K562 (cell line): ENCODE data around the gene FAM174B. TPM values are rescaled to one million over a fixed set of nuclear protein-coding genes. Genes with fewer than 3 reads are reported as not detected.

Experiments
- ATAC-seq: fragments of 200-7000 bp; cut with Tn5 transposase; 3 replicates; pipeline ENCODE4 v1.9.1; 2020; ENCODE audit warnings: moderate library complexity
- BruUV-seq: library from RNA; stranded (reverse); fragments of 400-500 nt; replicated peaks from 2 replicates; lab custom pipeline; 2021; lab: Mats Ljungman, UMichigan
- CTCF ChIA-PET: fragments of 300-600 bp; formaldehyde crosslinking; extraction: SDS; loops from one replicate; lab custom pipeline; 2021; ENCODE audit warnings: low intra/inter-chr PET ratio; lab: Yijun Ruan, JAX
- POLR2A ChIA-PET: fragments of 300-600, 350-650 bp; sonication (Branson Sonifier 250); formaldehyde crosslinking; extraction: SDS; loops from one replicate; lab custom pipeline; 2021; ENCODE audit warnings: antibody characterized with exemption, inconsistent platforms; lab: Yijun Ruan, JAX
- DNase-seq, 4 experiments: peaks; one replicate each; pipeline versions ENCODE4 v3.0.0 to v3.0.0-alpha.2; 2011 to 2018; ENCODE audit warnings: low spot score in 3 of 4, mixed read lengths in 3 of 4; ENCODE audit errors: extremely low read depth in 1 of 4
- FAIRE-seq: peaks from 2 replicates; lab custom pipeline; 2011; peaks lifted over from hg19 to GRCh38; lab: Jason Lieb, UNC
- H2AFZ ChIP-seq: 2 replicates; pipeline ENCODE4 v1.6.0; 2011; ENCODE audit warnings: low read depth, low read length, control low read depth, inconsistent platforms
- H3K27ac ChIP-seq: fragments of 200-600 bp; 3 replicates; pipeline ENCODE4 v1.8.0; 2011; ENCODE audit warnings: low read depth, mild to moderate bottlenecking, control low read depth, inconsistent platforms, low read length, moderate library complexity, mixed read lengths; ENCODE audit errors: extremely low read depth
- H3K27me3 ChIP-seq, 2 experiments: fragments of 300-600 bp in 1 of 2; 2 replicates in 1 of 2; 3 replicates in 1 of 2; pipeline versions ENCODE4 v1.6.0 to v1.8.0; 2011; ENCODE audit warnings: inconsistent platforms in 2 of 2, low read length in 2 of 2, mild to moderate bottlenecking in 1 of 2, mixed read lengths in 1 of 2, moderate library complexity in 1 of 2; ENCODE audit not compliant: control insufficient read depth in 2 of 2, insufficient read depth in 2 of 2
- H3K36me3 ChIP-seq: fragments of 300-600 bp; 3 replicates; pipeline ENCODE4 v1.8.0; 2011; ENCODE audit warnings: mild to moderate bottlenecking, low read length, inconsistent platforms; ENCODE audit not compliant: control insufficient read depth, insufficient read depth
- H3K4me1 ChIP-seq, 2 experiments: fragments of 200-600 bp in 1 of 2; replicated peaks in 1 of 2; 2 replicates in 1 of 2; 3 replicates in 1 of 2; pipeline versions ENCODE4 v1.5.1 to v1.8.0; 2011; ENCODE audit warnings: inconsistent platforms in 2 of 2, low read length in 2 of 2, mild to moderate bottlenecking in 1 of 2, mixed read lengths in 1 of 2, moderate library complexity in 1 of 2; ENCODE audit not compliant: control insufficient read depth in 2 of 2, insufficient read depth in 2 of 2
- H3K4me2 ChIP-seq: 2 replicates; pipeline ENCODE4 v1.6.1; 2011; ENCODE audit warnings: low read length, control low read depth, inconsistent platforms, mixed read lengths; ENCODE audit not compliant: insufficient read depth
- H3K4me3 ChIP-seq: fragments of 200-600 bp; sonication (generic), shearing (Covaris generic); 2 replicates; pipeline ENCODE4 v1.5.1; 2016; ENCODE audit warnings: control low read depth, inconsistent platforms
- H3K79me2 ChIP-seq: fragments of 200-600 bp; 3 replicates; pipeline ENCODE4 v1.8.0; 2011; ENCODE audit warnings: low read length, inconsistent platforms; ENCODE audit not compliant: control insufficient read depth, insufficient read depth
- H3K9ac ChIP-seq, 2 experiments: 2 replicates each; pipeline versions ENCODE4 v1.6.0 to v1.6.1; 2011; ENCODE audit warnings: low read depth in 2 of 2, low read length in 2 of 2, control low read depth in 1 of 2, inconsistent platforms in 1 of 2, mild to moderate bottlenecking in 1 of 2, mixed read lengths in 1 of 2; ENCODE audit not compliant: insufficient read depth in 1 of 2
- H3K9me1 ChIP-seq: one replicate; pipeline ENCODE4 v1.6.0; 2011; ENCODE audit warnings: inconsistent platforms, mild to moderate bottlenecking, low read length, moderate library complexity; ENCODE audit not compliant: control insufficient read depth, insufficient read depth
- H3K9me3 ChIP-seq: replicated peaks from 2 replicates; pipeline ENCODE4 v1.5.1; 2011; ENCODE audit warnings: low read depth, low read length, inconsistent platforms; ENCODE audit not compliant: control insufficient read depth, insufficient read depth
- H4K20me1 ChIP-seq: replicated peaks from 2 replicates; pipeline ENCODE4 v1.6.1; 2011; ENCODE audit warnings: low read length, inconsistent platforms, mixed read lengths; ENCODE audit not compliant: control insufficient read depth, insufficient read depth
- ARHGAP35 ChIP-seq: fragments of 450-650 bp; IDR thresholded peaks from 2 replicates; pipeline ENCODE4 v1.6.1; 2018; ENCODE audit not compliant: partially characterized antibody
- DMBX1 ChIP-seq: fragments of 250-450 bp; sonication (Bioruptor Pico); IDR thresholded peaks from 2 replicates; pipeline ENCODE4 v1.8.0; 2022; ENCODE audit warnings: inconsistent platforms, mild to moderate bottlenecking, moderate library complexity, borderline replicate concordance
- ETV5 ChIP-seq: sonication (generic); formaldehyde crosslinking; IDR thresholded peaks from 2 replicates; pipeline ENCODE4 v1.4.0; 2020; ENCODE audit warnings: low read depth, mild to moderate bottlenecking, missing genetic modification reagents
- HDAC1 ChIP-seq, 2 experiments: fragments of 450-650 bp; IDR thresholded peaks; 2 replicates each; pipeline ENCODE4 v1.6.1; 2016 to 2017; ENCODE audit warnings: inconsistent platforms in 1 of 2, mild to moderate bottlenecking in 1 of 2, moderate library complexity in 1 of 2
- KLF6 ChIP-seq: fragments of 250-450 bp; sonication (Bioruptor Pico); IDR thresholded peaks from 2 replicates; pipeline ENCODE4 v1.4.0; 2020; ENCODE audit warnings: mild to moderate bottlenecking, moderate library complexity, borderline replicate concordance
- NFE2 ChIP-seq: IDR thresholded peaks from 2 replicates; pipeline ENCODE4 v1.6.1; 2014; ENCODE audit warnings: antibody characterized with exemption, low read depth
- SP2 ChIP-seq: IDR thresholded peaks from 2 replicates; pipeline ENCODE4 v1.6.1; 2011; ENCODE audit warnings: mild to moderate bottlenecking, low read depth, low read length, moderate library complexity; ENCODE audit not compliant: poor library complexity, severe bottlenecking; ENCODE audit errors: extremely low read depth
- TAF7 ChIP-seq: fragments of 450-650 bp; IDR thresholded peaks from 2 replicates; pipeline ENCODE4 v1.6.1; 2016; ENCODE audit warnings: missing genetic modification characterization, missing compliant biosample characterization
- ZNF445 ChIP-seq: fragments of 250-450 bp; sonication (Bioruptor Pico); IDR thresholded peaks from 2 replicates; pipeline ENCODE4 v1.4.0; 2020; ENCODE audit warnings: low read depth, mild to moderate bottlenecking, moderate library complexity
- ZNF778 ChIP-seq: fragments of 450-650 bp; formaldehyde crosslinking; IDR thresholded peaks from 2 replicates; pipeline ENCODE4 v1.4.0; 2020; ENCODE audit warnings: mild to moderate bottlenecking, moderate library complexity
- WGBS: fragments of 100-300 bp; shearing (Covaris generic); methylation state at CpG from one replicate; pipeline ENCODE4 v1.1.6; 2016; ENCODE audit warnings: low coverage, mixed read lengths; ENCODE audit not compliant: insufficient coverage; ENCODE audit errors: missing lambda C conversion rate; 5-methylcytosine and 5-hydroxymethylcytosine counted together
- in situ Hi-C: fragments of 300-500 bp; cut with MboI; formaldehyde crosslinking; loops from 4 replicates; pipeline ENCODE4 v1.15.0; 2018; ENCODE audit warnings: inconsistent platforms, mixed read lengths
- intact Hi-C: fragments of 100-400 bp; cut with micrococcal nuclease; formaldehyde crosslinking; loops from 2 replicates; pipeline ENCODE4 v1.14.2; 2022
- polyA plus RNA-seq, 8 experiments: library from polyadenylated mRNA; depleted of rRNA in 4 of 8; stranded (reverse) in 5 of 8; unstranded in 3 of 8; fragments of >200 nt; fragmentation: Nextera tagmentation in 2 of 8; fragmentation: Illumina TruSeq in 1 of 8; extraction: Ambion mirVana in 2 of 8; extraction: Trizol in 1 of 8; gene quantifications; 2 replicates each; pipeline versions ENCODE4 v1.2.1 to v1.2.3, GENCODE V29; 2011 to 2014; ENCODE audit warnings: inconsistent platforms in 1 of 8, missing spikeins in 1 of 8
- total RNA-seq, 7 experiments: library from RNA; depleted of rRNA in 6 of 7; stranded (reverse); fragments of >200 nt in 6 of 7; fragmentation: Illumina TruSeq in 2 of 7; extraction: Trizol in 2 of 7; gene quantifications; 2 replicates each; pipeline versions ENCODE4 v1.2.1 to v1.2.3, GENCODE V29; 2011 to 2021; ENCODE audit warnings: low replicate concordance in 1 of 7
- TF ChIP-seq, protein P1 (sequence below): sonication (generic); formaldehyde crosslinking; IDR thresholded peaks from 2 replicates; pipeline ENCODE4 v1.8.0; 2022; ENCODE audit warnings: mild to moderate bottlenecking, missing genetic modification reagents
- TF ChIP-seq, protein P2 (sequence below): fragments of 450-650 bp; conservative IDR thresholded peaks from 2 replicates; pipeline ENCODE4 v1.6.1; 2016; ENCODE audit warnings: missing genetic modification characterization, low read depth, mild to moderate bottlenecking, control low read depth, missing compliant biosample characterization

The FAM174B gene
- total and polyA plus RNA-seq, 9 of the 15 experiments (the other 6 are each of a cell fraction or from before 2014, with no cell fraction given), result 0.39 to 2.7 (median 1.9) TPM; not detected in 1

DNA sequence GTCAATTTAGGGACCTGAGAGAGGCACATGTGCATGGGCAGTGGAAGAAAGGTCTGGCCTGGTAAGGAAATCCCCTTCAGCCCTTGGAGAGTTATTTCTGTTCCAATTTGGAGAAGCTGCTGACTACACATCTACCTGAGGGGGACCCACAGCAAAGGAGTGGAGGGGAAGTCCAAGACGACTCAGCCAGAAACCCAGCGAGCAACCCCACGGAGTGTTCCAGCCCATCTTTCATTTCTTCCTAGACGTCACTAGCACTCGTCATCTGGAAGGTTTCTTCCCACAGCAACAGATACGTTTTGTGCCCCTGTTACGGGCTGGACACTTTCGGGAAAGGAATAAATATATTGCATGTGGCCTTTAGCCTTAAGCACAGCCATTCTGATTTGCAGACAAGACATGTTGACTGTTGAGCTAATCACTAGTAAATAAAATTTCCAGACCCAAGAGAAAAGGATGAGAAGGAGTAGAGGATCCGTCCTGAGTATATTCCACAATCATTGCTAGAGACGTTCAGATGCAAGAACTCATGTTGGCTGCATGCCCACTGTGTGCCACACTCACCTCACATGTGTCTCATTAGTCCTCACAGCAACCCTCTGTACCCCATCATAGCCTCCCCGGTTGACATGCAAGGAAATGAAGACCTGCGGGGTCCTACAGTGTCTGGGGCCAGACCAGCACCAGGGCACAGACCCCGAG is 7.8 kb upstream of the FAM174B start (continued):
- TF ChIP-seq DMBX1 (CRISPR knock-in tag) (no peak), ZNF778 (CRISPR knock-in tag) (no peak), SP2 (no peak), KLF6 (CRISPR knock-in tag) (no peak), NFE2 (no peak)
- TF ChIP-seq, all 486 proteins: peak for 0

DNA sequence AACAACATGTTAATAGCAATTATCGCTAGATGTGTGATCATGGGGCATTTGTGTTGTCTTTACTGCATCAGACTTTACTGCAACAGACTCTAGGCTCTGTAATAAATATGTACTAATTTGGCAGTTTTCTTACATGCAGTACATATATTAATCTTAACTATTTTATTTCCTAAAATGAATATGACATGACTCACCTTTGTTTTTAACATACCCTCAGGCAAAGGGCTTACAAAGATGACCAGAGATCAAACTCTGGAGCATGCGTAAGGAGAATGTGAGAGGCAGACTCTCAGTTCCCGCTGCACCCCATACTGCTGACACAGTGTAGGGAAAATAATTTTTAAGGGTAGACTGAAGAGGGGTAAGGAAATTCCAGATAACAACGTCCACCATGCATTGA is 7.2 kb upstream of the FAM174B start:
- Histone ChIP-seq H3K4me1 (peaks cover 0 to 3% of the 10 kb centered on the region in 2 experiments; a peak in 2 of 5 replicates), H3K9me1 (no peaks in the 10 kb centered on the region), H3K27me3 (peaks cover 18 to 32% of the 10 kb centered on the region in 2 experiments; a peak in 4 of 5 replicates), H3K9me3 (no peaks in the 10 kb centered on the region), H3K9ac (no peak overlapping the region), H2AFZ (no peak overlapping the region), H3K27ac (no peak overlapping the region), H3K4me2 (no peak overlapping the region), H4K20me1 (no peaks in the 10 kb centered on the region), H3K4me3 (no peak overlapping the region), H3K79me2 (no peaks in the 10 kb centered on the region), H3K36me3 (no peaks in the 10 kb centered on the region)
- POLR2A ChIA-PET, result no interaction called here
- in situ Hi-C loops, result no loop called here
- intact Hi-C loops, result no loop called here
- BruUV-seq, result no TSS peak
- DNase-seq (no peak), FAIRE-seq (no peak), ATAC-seq (no peak)
- WGBS, result 28% methylated on average over 4 of the region's 4 CpGs
- CTCF ChIA-PET, result no interaction called here
- TF ChIP-seq, protein P1, sequence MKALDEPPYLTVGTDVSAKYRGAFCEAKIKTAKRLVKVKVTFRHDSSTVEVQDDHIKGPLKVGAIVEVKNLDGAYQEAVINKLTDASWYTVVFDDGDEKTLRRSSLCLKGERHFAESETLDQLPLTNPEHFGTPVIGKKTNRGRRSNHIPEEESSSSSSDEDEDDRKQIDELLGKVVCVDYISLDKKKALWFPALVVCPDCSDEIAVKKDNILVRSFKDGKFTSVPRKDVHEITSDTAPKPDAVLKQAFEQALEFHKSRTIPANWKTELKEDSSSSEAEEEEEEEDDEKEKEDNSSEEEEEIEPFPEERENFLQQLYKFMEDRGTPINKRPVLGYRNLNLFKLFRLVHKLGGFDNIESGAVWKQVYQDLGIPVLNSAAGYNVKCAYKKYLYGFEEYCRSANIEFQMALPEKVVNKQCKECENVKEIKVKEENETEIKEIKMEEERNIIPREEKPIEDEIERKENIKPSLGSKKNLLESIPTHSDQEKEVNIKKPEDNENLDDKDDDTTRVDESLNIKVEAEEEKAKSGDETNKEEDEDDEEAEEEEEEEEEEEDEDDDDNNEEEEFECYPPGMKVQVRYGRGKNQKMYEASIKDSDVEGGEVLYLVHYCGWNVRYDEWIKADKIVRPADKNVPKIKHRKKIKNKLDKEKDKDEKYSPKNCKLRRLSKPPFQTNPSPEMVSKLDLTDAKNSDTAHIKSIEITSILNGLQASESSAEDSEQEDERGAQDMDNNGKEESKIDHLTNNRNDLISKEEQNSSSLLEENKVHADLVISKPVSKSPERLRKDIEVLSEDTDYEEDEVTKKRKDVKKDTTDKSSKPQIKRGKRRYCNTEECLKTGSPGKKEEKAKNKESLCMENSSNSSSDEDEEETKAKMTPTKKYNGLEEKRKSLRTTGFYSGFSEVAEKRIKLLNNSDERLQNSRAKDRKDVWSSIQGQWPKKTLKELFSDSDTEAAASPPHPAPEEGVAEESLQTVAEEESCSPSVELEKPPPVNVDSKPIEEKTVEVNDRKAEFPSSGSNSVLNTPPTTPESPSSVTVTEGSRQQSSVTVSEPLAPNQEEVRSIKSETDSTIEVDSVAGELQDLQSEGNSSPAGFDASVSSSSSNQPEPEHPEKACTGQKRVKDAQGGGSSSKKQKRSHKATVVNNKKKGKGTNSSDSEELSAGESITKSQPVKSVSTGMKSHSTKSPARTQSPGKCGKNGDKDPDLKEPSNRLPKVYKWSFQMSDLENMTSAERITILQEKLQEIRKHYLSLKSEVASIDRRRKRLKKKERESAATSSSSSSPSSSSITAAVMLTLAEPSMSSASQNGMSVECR (CRISPR knock-in tag), result no peak
- TF ChIP-seq TAF7 (tag), result no peak
- no peak for TF ChIP-seq ZNF445 (CRISPR knock-in tag)
- TF ChIP-seq, protein P2, sequence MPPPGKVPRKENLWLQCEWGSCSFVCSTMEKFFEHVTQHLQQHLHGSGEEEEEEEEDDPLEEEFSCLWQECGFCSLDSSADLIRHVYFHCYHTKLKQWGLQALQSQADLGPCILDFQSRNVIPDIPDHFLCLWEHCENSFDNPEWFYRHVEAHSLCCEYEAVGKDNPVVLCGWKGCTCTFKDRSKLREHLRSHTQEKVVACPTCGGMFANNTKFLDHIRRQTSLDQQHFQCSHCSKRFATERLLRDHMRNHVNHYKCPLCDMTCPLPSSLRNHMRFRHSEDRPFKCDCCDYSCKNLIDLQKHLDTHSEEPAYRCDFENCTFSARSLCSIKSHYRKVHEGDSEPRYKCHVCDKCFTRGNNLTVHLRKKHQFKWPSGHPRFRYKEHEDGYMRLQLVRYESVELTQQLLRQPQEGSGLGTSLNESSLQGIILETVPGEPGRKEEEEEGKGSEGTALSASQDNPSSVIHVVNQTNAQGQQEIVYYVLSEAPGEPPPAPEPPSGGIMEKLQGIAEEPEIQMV (tag), result no peak
- no peak for TF ChIP-seq ETV5
- TF ChIP-seq ARHGAP35, result no peak
- no peak for TF ChIP-seq HDAC1 (IDR thresholded peaks at IDR 0.05)
